Islet precursor cell (in vitro differentiated cells): ENCODE data around the gene CLEC1A.
"Not testable (repeated sequence)": the region's sequence is repeated elsewhere in the genome, so short reads cannot be mapped to it uniquely, and the experiment has no call there.

Experiments used
- DNase-seq: peaks from one replicate; pipeline ENCODE4 v3.0.0-alpha.2; 2018

CLEC1A gene

GRCh38 chr12:10033783-10034545 lies 64.8 kb downstream of the CLEC1A start:
- DNase-seq, result no peak

GRCh38 chr12:10031771-10032175 lies 67.0 kb downstream of the CLEC1A start:
- DNase-seq, result peak; percentile 70

- no peak for DNase-seq
Observed at GRCh38 chr12:10031321-10031720, 67.5 kb downstream of the CLEC1A start.

- no peak for DNase-seq
Observed at GRCh38 chr12:10030446-10030845, 68.3 kb downstream of the CLEC1A start, which contains the start of gene CLEC9A. CLEC9A (plus strand) TSS chr12:10030682; CDS start chr12:10052688, 22,006 bp downstream.

GRCh38 chr12:10027721-10028120 lies 71.1 kb downstream of the CLEC1A start:
- no peak for DNase-seq

GRCh38 chr12:10027311-10027710 lies 71.5 kb downstream of the CLEC1A start:
- DNase-seq, result no peak

GRCh38 chr12:10026666-10027065 lies 72.1 kb downstream of the CLEC1A start:
- not testable (repeated sequence) for DNase-seq

- DNase-seq, result no peak
Observed at GRCh38 chr12:10025236-10025635, 73.5 kb downstream of the CLEC1A start.

- DNase-seq, result no peak
Observed at GRCh38 chr12:10021342-10021741, 77.4 kb downstream of the CLEC1A start.
